Testis (tissue), 3 donors: ENCODE results near the gene PTPRG. TPM values are rescaled to one million over a fixed set of nuclear protein-coding genes. Genes with fewer than 3 reads are reported as not detected.

ENCODE experiments used
- DNase-seq: peaks from one replicate; pipeline ENCODE4 v3.0.0-alpha.2; 2019
- H3K27ac ChIP-seq, 2 donors: fragments of 200-600 bp; sonication (generic); one replicate each; pipeline ENCODE4 v1.5.1; 2019
- H3K27me3 ChIP-seq: fragments of 200-600 bp; sonication (generic); one replicate; pipeline ENCODE4 v1.5.1; 2019
- H3K36me3 ChIP-seq: fragments of 200-600 bp; sonication (generic); one replicate; pipeline ENCODE4 v1.5.1; 2017; ENCODE audit warnings: low read depth; ENCODE audit errors: missing control alignments
- H3K4me1 ChIP-seq: fragments of 200-600 bp; sonication (generic); one replicate; pipeline ENCODE4 v1.5.1; 2019
- H3K4me3 ChIP-seq, 2 donors: fragments of 200-600 bp; sonication (generic); one replicate each; pipeline ENCODE4 v1.5.1; 2017 to 2019
- H3K9me3 ChIP-seq: fragments of 200-600 bp; sonication (generic); one replicate; pipeline ENCODE4 v1.5.1; 2017
- POLR2A ChIP-seq: fragments of 450-650 bp; IDR thresholded peaks from one replicate; pipeline ENCODE4 v1.6.1; 2017; ENCODE audit warnings: antibody characterized with exemption, mild to moderate bottlenecking, moderate library complexity
- WGBS, 2 donors: methylation state at CpG; one replicate each; pipeline ENCODE4 v1.1.5; 2018; 5-methylcytosine and 5-hydroxymethylcytosine counted together
- intact Hi-C: fragments of 100-400 bp; cut with DNase I; formaldehyde crosslinking; loops from one replicate; pipeline ENCODE4 v1.15.1; 2023; ENCODE audit warnings: low total_unique reads
- polyA plus RNA-seq: library from polyadenylated mRNA; stranded (reverse); fragments of 350-450 nt; fragmentation: Illumina TruSeq; extraction: RNeasy Lipid Tissue Mini Kit (QIAGEN cat#74804); gene quantifications from one replicate; pipeline ENCODE4 v1.2.3, GENCODE V29; 2014; ENCODE audit warnings: low read depth, low replicate concordance; ENCODE audit not compliant: insufficient read depth
- total RNA-seq, 2 donors: library from RNA; depleted of rRNA; stranded (reverse); fragments of >200 nt; gene quantifications; one replicate each; pipeline ENCODE4 v1.2.3, GENCODE V29; 2016
- TF ChIP-seq, protein P1 (sequence below), 3 experiments: fragments of 450-650 bp in 2 of 3; fragments of 200-600 bp in 1 of 3; sonication (generic) in 1 of 3; IDR thresholded peaks; one replicate each; pipeline ENCODE4 v1.5.1; 2016 to 2019; ENCODE audit warnings: antibody characterized with exemption in 3 of 3, mild to moderate bottlenecking in 2 of 3, moderate library complexity in 1 of 3

PTPRG gene
- total and polyA plus RNA-seq, 3 donors from 2014 or later = 26.3 to 107 (median 75.4) TPM

DNA sequence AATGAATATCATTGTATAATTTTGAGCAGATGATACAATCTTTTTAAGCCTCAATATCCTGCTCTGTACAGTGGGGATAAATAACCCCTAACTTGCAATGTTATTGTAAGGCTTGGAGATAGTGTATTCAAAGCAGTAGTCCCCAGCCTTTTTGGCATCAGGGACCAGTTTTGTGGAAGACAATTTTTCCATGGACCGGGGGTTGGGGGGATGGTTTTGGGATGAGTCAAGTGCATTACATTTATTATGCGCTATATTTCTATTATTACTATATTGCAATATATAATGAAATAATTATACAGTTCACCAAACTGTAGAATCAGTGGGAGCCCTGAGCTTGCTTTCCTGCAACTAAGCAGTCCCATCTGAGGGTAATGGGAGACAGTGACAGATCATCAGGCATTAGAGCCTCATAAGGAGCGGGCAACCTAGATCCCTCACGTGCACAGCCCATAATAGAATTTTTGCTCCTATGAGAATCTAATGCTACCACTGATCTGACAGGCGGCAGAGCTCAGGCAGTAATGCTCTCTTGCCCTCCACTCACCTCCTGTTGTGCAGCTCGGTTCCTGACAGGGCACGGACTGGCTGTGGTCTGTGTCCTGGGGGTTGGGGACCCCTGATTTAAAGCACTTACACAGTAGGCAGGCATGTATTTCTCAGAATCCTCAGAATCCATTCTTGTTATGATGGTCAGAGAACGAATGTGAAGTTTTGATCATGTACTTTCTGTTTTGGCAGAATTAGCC lies 102.2 kb downstream of the PTPRG start:
- intact Hi-C loops = no loop called here
- Histone ChIP-seq H3K4me3 (no peak overlapping the region), H3K36me3 (no peaks in the 10 kb centered on the region), H3K9me3 (no peaks in the 10 kb centered on the region), H3K27me3 (no peaks in the 10 kb centered on the region), H3K27ac (no peak overlapping the region), H3K4me1 (peaks cover 4% of the 10 kb centered on the region)
- 86 to 89% methylated on average over 8 of the region's 8 CpGs for WGBS, 2 donors
- TF ChIP-seq POLR2A = no peak
- TF ChIP-seq, protein P1, sequence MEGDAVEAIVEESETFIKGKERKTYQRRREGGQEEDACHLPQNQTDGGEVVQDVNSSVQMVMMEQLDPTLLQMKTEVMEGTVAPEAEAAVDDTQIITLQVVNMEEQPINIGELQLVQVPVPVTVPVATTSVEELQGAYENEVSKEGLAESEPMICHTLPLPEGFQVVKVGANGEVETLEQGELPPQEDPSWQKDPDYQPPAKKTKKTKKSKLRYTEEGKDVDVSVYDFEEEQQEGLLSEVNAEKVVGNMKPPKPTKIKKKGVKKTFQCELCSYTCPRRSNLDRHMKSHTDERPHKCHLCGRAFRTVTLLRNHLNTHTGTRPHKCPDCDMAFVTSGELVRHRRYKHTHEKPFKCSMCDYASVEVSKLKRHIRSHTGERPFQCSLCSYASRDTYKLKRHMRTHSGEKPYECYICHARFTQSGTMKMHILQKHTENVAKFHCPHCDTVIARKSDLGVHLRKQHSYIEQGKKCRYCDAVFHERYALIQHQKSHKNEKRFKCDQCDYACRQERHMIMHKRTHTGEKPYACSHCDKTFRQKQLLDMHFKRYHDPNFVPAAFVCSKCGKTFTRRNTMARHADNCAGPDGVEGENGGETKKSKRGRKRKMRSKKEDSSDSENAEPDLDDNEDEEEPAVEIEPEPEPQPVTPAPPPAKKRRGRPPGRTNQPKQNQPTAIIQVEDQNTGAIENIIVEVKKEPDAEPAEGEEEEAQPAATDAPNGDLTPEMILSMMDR (IDR thresholded peaks at IDR 0.05) = no peak
- DNase-seq = no peak

DNA sequence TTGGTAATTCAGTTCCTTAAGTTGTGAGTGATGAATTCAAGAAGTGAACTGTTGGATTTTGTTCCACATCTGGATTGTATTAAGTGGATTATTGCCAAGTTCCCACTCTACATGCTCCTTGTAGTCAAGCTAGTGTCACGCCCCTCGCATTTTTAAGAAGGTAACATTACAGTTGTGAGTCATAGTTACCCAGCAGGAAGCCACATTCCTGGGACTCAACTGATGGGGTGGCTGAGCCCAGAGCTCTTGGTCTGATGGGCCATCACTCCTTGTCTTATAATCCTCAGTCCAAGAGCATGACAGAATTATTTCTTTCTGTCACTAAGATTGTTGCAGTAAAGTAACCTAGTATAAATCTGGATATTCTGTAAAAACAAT lies 102.7 kb downstream of the PTPRG start:
- Histone ChIP-seq H3K36me3 (no peaks in the 10 kb centered on the region), H3K27me3 (no peaks in the 10 kb centered on the region), H3K4me3 (no peak overlapping the region), H3K27ac (no peak overlapping the region), H3K9me3 (no peaks in the 10 kb centered on the region), H3K4me1 (peaks cover 7% of the 10 kb centered on the region)
- TF ChIP-seq, protein P1 (IDR thresholded peaks at IDR 0.05) = no peak
- no peak for TF ChIP-seq POLR2A
- intact Hi-C loops = no loop called here
- 75 to 81% methylated on average over 2 of the region's 2 CpGs for WGBS, 2 donors
- no peak for DNase-seq

DNA sequence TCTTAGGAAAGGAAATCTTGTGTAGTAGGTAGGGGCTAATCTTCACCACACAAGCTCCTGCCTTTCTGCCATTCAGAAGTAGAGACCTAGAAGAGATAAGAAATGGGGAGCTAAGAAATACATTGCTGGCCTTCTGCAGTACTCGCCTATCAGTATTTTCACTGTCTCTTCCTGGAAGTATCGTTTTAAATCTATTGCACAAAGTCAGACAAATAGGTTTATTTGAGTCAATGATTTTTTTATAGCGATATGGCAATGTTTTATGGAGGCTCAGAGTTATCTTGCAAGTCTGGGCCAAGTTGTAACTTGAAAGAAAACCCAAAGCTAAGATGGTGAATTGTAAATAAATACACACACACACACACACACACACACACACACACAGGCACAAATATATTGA lies 103.8 kb downstream of the PTPRG start:
- WGBS, 2 donors = 66 to 73% methylated on average over 3 of the region's 3 CpGs
- Histone ChIP-seq H3K4me1 (peaks cover 7% of the 10 kb centered on the region), H3K4me3 (no peak overlapping the region), H3K9me3 (no peaks in the 10 kb centered on the region), H3K36me3 (no peaks in the 10 kb centered on the region), H3K27ac (no peak overlapping the region), H3K27me3 (no peaks in the 10 kb centered on the region)
- no peak for DNase-seq
- intact Hi-C loops = no loop called here
- TF ChIP-seq POLR2A = no peak
- TF ChIP-seq, protein P1 (IDR thresholded peaks at IDR 0.05) = no peak

DNA sequence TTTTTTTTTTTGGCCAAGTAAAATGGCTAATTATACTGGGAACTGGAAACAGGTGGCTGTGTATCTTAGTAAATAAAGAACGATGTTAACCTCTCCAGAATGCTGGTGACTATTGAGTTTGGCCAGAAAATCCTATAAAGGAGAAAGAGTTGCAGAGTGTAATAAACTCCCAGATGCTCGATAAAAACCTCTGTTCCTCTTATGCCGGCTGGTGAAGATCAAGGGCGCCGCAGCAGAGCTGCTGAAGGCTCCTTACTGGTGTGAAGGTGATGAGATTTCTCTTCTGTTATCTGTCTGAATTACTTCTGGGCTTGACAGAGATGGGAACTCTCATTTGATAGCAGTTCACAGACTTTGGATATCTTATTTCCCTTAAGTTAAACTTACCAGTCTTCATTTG lies 104.6 kb downstream of the PTPRG start:
- 49 to 51% methylated on average over 5 of the region's 5 CpGs for WGBS, 2 donors
- intact Hi-C loops = no loop called here
- peaks cover 7% of the 10 kb centered on the region for H3K4me1 ChIP-seq

More for the DNA sequence above, 104.6 kb downstream of the PTPRG start:
- H3K27me3 ChIP-seq = no peaks in the 10 kb centered on the region
- no peaks in the 10 kb centered on the region for H3K9me3 ChIP-seq
- DNase-seq = no peak
- no peak overlapping the region for H3K4me3 ChIP-seq
- no peaks in the 10 kb centered on the region for H3K36me3 ChIP-seq
- no peak for TF ChIP-seq POLR2A
- TF ChIP-seq, protein P1 (IDR thresholded peaks at IDR 0.05) = no peak
- H3K27ac ChIP-seq = no peak overlapping the region
